HepG2 (cell line): ENCODE measurements around the gene TEFM. TPM values are rescaled to one million over a fixed set of nuclear protein-coding genes. Genes with fewer than 3 reads are reported as not detected.

Source experiments
- ARID5B ChIP-seq: IDR thresholded peaks from 2 replicates; pipeline ENCODE4 v1.4.0; 2020; ENCODE audit warnings: mild to moderate bottlenecking, missing genetic modification reagents
- FOXK2 ChIP-seq: fragments of 450-650 bp; IDR thresholded peaks from 2 replicates; pipeline ENCODE4 v1.6.1; 2016
- HIVEP1 ChIP-seq: sonication (generic); formaldehyde crosslinking; IDR thresholded peaks from 2 replicates; pipeline ENCODE4 v1.4.0; 2020; ENCODE audit warnings: mild to moderate bottlenecking, missing genetic modification reagents
- HNF1A ChIP-seq, 2 experiments: sonication (generic) in 1 of 2; formaldehyde crosslinking in 1 of 2; IDR thresholded peaks; 2 replicates each; pipeline versions ENCODE4 v1.4.0 to v1.6.1; 2016 to 2020; ENCODE audit warnings: borderline replicate concordance in 1 of 2, low read depth in 1 of 2, mild to moderate bottlenecking in 1 of 2, missing genetic modification reagents in 1 of 2
- KAT8 ChIP-seq: IDR thresholded peaks from 2 replicates; pipeline ENCODE4 v1.6.1; 2016; ENCODE audit warnings: missing genetic modification reagents, missing compliant biosample characterization
- POLR2G ChIP-seq: fragments of 200-400 bp; formaldehyde crosslinking; IDR thresholded peaks from 2 replicates; pipeline ENCODE4 v1.6.1; 2018; ENCODE audit warnings: mild to moderate bottlenecking, low read depth, low read length, moderate library complexity
- TP53 ChIP-seq: sonication (generic); formaldehyde crosslinking; conservative IDR thresholded peaks from 2 replicates; pipeline ENCODE4 v1.4.0; 2020; ENCODE audit warnings: missing genetic modification reagents
- ZBTB10 ChIP-seq: sonication (generic); formaldehyde crosslinking; IDR thresholded peaks from 2 replicates; pipeline ENCODE4 v1.4.0; 2020; ENCODE audit warnings: missing genetic modification reagents, borderline replicate concordance
- ZNF331 ChIP-seq: sonication (generic); formaldehyde crosslinking; IDR thresholded peaks from 2 replicates; pipeline ENCODE4 v1.4.0; 2020; ENCODE audit warnings: missing genetic modification reagents
- ZNF572 ChIP-seq: sonication (generic); formaldehyde crosslinking; IDR thresholded peaks from 2 replicates; pipeline ENCODE4 v1.5.1; 2020; ENCODE audit warnings: mild to moderate bottlenecking, missing genetic modification reagents
- ZNF609 ChIP-seq: sonication (generic); formaldehyde crosslinking; IDR thresholded peaks from 2 replicates; pipeline ENCODE4 v1.4.0; 2020; ENCODE audit warnings: mild to moderate bottlenecking, missing genetic modification reagents, borderline replicate concordance
- polyA plus RNA-seq, 8 experiments: library from polyadenylated mRNA; depleted of rRNA in 3 of 8; stranded (reverse) in 7 of 8; unstranded in 1 of 8; fragments of >200 nt; fragmentation: Illumina TruSeq in 4 of 8; extraction: Trizol in 4 of 8; gene quantifications; 2 replicates each; pipeline versions ENCODE4 v1.2.1 to v1.2.3, GENCODE V29; 2011 to 2016; ENCODE audit warnings: low read depth in 4 of 8, missing spikeins in 1 of 8, mixed read lengths in 1 of 8; ENCODE audit not compliant: insufficient read depth in 1 of 8
- total RNA-seq, 5 experiments: library from RNA; depleted of rRNA; stranded (reverse); fragments of >200 nt; fragmentation: Illumina TruSeq; extraction: Trizol; gene quantifications; 2 replicates each; pipeline ENCODE4 v1.2.3, GENCODE V29; 2016; ENCODE audit warnings: low read depth in 1 of 5

Gene TEFM
- total and polyA plus RNA-seq, 2 of the 13 experiments (the other 11 are each of a cell fraction or from before 2014, with no cell fraction given): 7.0 to 20.0 TPM

- peak; percentile 39; the same call in 1 of the 2 replicates for TF ChIP-seq ZBTB10 (CRISPR knock-in tag)
- peak; percentile 78 for TF ChIP-seq HIVEP1
- peak; percentile 97 for TF ChIP-seq POLR2G
- peak; percentile 97 for TF ChIP-seq ZNF331
- TF ChIP-seq KAT8 (CRISPR knock-in tag): peak; percentile 99
- peak; percentile 90 for TF ChIP-seq TP53
- TF ChIP-seq ZNF572 (CRISPR knock-in tag): 0 out of 2 replicates have a peak, but pooled peaks have one; percentile 48
- TF ChIP-seq ARID5B (CRISPR knock-in tag): peak; percentile 87
- peak; percentile 83 for TF ChIP-seq ZNF609 (CRISPR knock-in tag)
- TF ChIP-seq FOXK2: peak; percentile 46; the same call in 1 of the 2 replicates
- TF ChIP-seq HNF1A (IDR thresholded peaks at IDR 0.05; ENCODE audit: low read depth): no peak; the same call in 1 of the 2 replicates
- TF ChIP-seq HNF1A (CRISPR knock-in tag; IDR thresholded peaks at IDR 0.05; ENCODE audit: borderline replicate concordance): peak; percentile 77; the same call in 1 of the 2 replicates
These were observed at the start of gene TEFM (continued) for GRCh38 chr17:30906101-30906911.
